Liver (tissue), 9 donors: ENCODE results near the gene RNF212. TPM values are rescaled to one million over a fixed set of nuclear protein-coding genes. Genes with fewer than 3 reads are reported as not detected.

ENCODE experiments used
- DNase-seq: peaks from one replicate; pipeline ENCODE4 v3.0.0-alpha.2; 2017; ENCODE audit warnings: low spot score
- H3K27ac ChIP-seq, 2 donors: one replicate each; pipeline ENCODE4 v1.7.0; 2013; ENCODE audit warnings: inconsistent platforms in 2 of 2, low read length in 2 of 2, control low read depth in 1 of 2, low read depth in 1 of 2, mild to moderate bottlenecking in 1 of 2
- H3K27me3 ChIP-seq, 4 donors: one replicate each; pipeline versions ENCODE4 v1.6.1 to v1.7.0; 2013; ENCODE audit warnings: low read length in 3 of 4, inconsistent platforms in 1 of 4, mild to moderate bottlenecking in 1 of 4, moderate library complexity in 1 of 4; ENCODE audit not compliant: control insufficient read depth in 4 of 4, insufficient read depth in 4 of 4
- H3K36me3 ChIP-seq, 4 donors: one replicate each; pipeline versions ENCODE4 v1.6.1 to v1.7.0; 2013; ENCODE audit warnings: low read length in 3 of 4, mild to moderate bottlenecking in 3 of 4, low read depth in 1 of 4, moderate library complexity in 1 of 4; ENCODE audit not compliant: control insufficient read depth in 4 of 4, insufficient read depth in 3 of 4
- H3K4me1 ChIP-seq, 4 donors: one replicate each; pipeline versions ENCODE4 v1.6.1 to v1.7.0; 2013; ENCODE audit warnings: low read length in 3 of 4, mild to moderate bottlenecking in 3 of 4, moderate library complexity in 1 of 4; ENCODE audit not compliant: control insufficient read depth in 4 of 4, insufficient read depth in 4 of 4
- H3K4me3 ChIP-seq, 3 donors: one replicate each; pipeline versions ENCODE4 v1.6.1 to v1.7.0; 2013; ENCODE audit warnings: low read length in 3 of 3, control low read depth in 1 of 3, low read depth in 1 of 3, mild to moderate bottlenecking in 1 of 3
- H3K9ac ChIP-seq, 2 donors: one replicate each; pipeline ENCODE4 v1.7.0; 2013; ENCODE audit warnings: low read length in 2 of 2, mild to moderate bottlenecking in 2 of 2, moderate library complexity in 2 of 2, control low read depth in 1 of 2, low read depth in 1 of 2
- H3K9me3 ChIP-seq, 4 donors: one replicate each; pipeline versions ENCODE4 v1.6.1 to v1.7.0; 2013; ENCODE audit warnings: low read length in 3 of 4; ENCODE audit not compliant: control insufficient read depth in 4 of 4
- EGR1 ChIP-seq, 2 donors: IDR thresholded peaks; 2 replicates each; pipeline ENCODE4 v1.6.1; 2016 to 2018; ENCODE audit warnings: antibody characterized with exemption in 2 of 2, low read depth in 2 of 2
- FOXA1 ChIP-seq: IDR thresholded peaks from 2 replicates; pipeline ENCODE4 v1.6.1; 2016; ENCODE audit warnings: antibody characterized with exemption
- FOXA2 ChIP-seq: IDR thresholded peaks from 2 replicates; pipeline ENCODE4 v1.6.1; 2016; ENCODE audit warnings: antibody characterized with exemption
- GABPA ChIP-seq, 2 donors: IDR thresholded peaks in 1 of 2; conservative IDR thresholded peaks in 1 of 2; 2 replicates each; pipeline ENCODE4 v1.6.1; 2016; ENCODE audit warnings: antibody characterized with exemption in 2 of 2, mild to moderate bottlenecking in 1 of 2, moderate library complexity in 1 of 2
- HNF4A ChIP-seq, 2 donors: conservative IDR thresholded peaks; 2 replicates each; pipeline ENCODE4 v1.6.1; 2016; ENCODE audit warnings: antibody characterized with exemption in 2 of 2, mild to moderate bottlenecking in 2 of 2
- HNF4G ChIP-seq: IDR thresholded peaks from 2 replicates; pipeline ENCODE4 v1.6.1; 2016; ENCODE audit warnings: antibody characterized with exemption
- JUND ChIP-seq, 2 donors: IDR thresholded peaks; 2 replicates each; pipeline ENCODE4 v1.6.1; 2016; ENCODE audit warnings: antibody characterized with exemption in 2 of 2
- NR2F2 ChIP-seq: IDR thresholded peaks from 2 replicates; pipeline ENCODE4 v1.6.1; 2016; ENCODE audit warnings: antibody characterized with exemption
- RAD21 ChIP-seq, 2 donors: IDR thresholded peaks; 2 replicates each; pipeline ENCODE4 v1.6.1; 2016; ENCODE audit warnings: antibody characterized with exemption in 2 of 2, mild to moderate bottlenecking in 2 of 2
- RXRA ChIP-seq, 2 donors: IDR thresholded peaks; 2 replicates each; pipeline ENCODE4 v1.6.1; 2017 to 2018; ENCODE audit warnings: antibody characterized with exemption in 2 of 2, mild to moderate bottlenecking in 1 of 2
- SP1 ChIP-seq: IDR thresholded peaks from 2 replicates; pipeline ENCODE4 v1.6.1; 2018; ENCODE audit warnings: antibody characterized with exemption, mild to moderate bottlenecking
- TAF1 ChIP-seq: conservative IDR thresholded peaks from 2 replicates; pipeline ENCODE4 v1.6.1; 2016; ENCODE audit warnings: antibody characterized with exemption, mild to moderate bottlenecking
- YY1 ChIP-seq: IDR thresholded peaks from 2 replicates; pipeline ENCODE4 v1.6.1; 2016; ENCODE audit warnings: antibody characterized with exemption, mild to moderate bottlenecking
- WGBS: extraction: QIAGEN DNeasy Blood & Tissue Kit; methylation state at CpG from one replicate; pipeline ENCODE4 v1.1.7; 2013; 5-methylcytosine and 5-hydroxymethylcytosine counted together
- polyA plus RNA-seq, 2 donors: library from polyadenylated mRNA; stranded (reverse) in 1 of 2; unstranded in 1 of 2; fragments of 200-250 nt in 1 of 2; fragments of >200 nt in 1 of 2; fragmentation: Nextera tagmentation in 1 of 2; extraction: Ambion mirVana in 1 of 2; gene quantifications; one replicate each; pipeline versions ENCODE4 v1.2.1 to v1.2.3, GENCODE V29; 2013 to 2015
- total RNA-seq, 2 donors: library from RNA; depleted of rRNA; stranded (reverse); fragments of >200 nt; gene quantifications; one replicate each; pipeline ENCODE4 v1.2.3, GENCODE V29; 2014
- TF ChIP-seq, protein P1 (sequence below): IDR thresholded peaks from 2 replicates; pipeline ENCODE4 v1.6.1; 2016; ENCODE audit warnings: antibody characterized with exemption
- TF ChIP-seq, protein P2 (sequence below): IDR thresholded peaks from 2 replicates; pipeline ENCODE4 v1.6.1; 2016; ENCODE audit warnings: antibody characterized with exemption, mild to moderate bottlenecking
- TF ChIP-seq, protein P3 (sequence below): IDR thresholded peaks from 2 replicates; pipeline ENCODE4 v1.6.1; 2016; ENCODE audit warnings: antibody characterized with exemption
- TF ChIP-seq, protein P4 (sequence below): fragments of 150-350 bp; IDR thresholded peaks from 2 replicates; pipeline ENCODE4 v1.5.1; 2017; ENCODE audit warnings: improper control_type of control experiment, low read depth, low read length; ENCODE audit not compliant: missing input control
- TF ChIP-seq, protein P5 (sequence below): IDR thresholded peaks from 2 replicates; pipeline ENCODE4 v1.6.1; 2016; ENCODE audit warnings: antibody characterized with exemption
- donor health status: healthy.
- donor health status: healthy.
- donor health status: healthy.
- donor health status: healthy.
- donor health status: healthy.

RNF212 gene
- total and polyA plus RNA-seq, 4 donors, result 0.32 to 0.47 (median 0.38) TPM; not detected in 1

DNA sequence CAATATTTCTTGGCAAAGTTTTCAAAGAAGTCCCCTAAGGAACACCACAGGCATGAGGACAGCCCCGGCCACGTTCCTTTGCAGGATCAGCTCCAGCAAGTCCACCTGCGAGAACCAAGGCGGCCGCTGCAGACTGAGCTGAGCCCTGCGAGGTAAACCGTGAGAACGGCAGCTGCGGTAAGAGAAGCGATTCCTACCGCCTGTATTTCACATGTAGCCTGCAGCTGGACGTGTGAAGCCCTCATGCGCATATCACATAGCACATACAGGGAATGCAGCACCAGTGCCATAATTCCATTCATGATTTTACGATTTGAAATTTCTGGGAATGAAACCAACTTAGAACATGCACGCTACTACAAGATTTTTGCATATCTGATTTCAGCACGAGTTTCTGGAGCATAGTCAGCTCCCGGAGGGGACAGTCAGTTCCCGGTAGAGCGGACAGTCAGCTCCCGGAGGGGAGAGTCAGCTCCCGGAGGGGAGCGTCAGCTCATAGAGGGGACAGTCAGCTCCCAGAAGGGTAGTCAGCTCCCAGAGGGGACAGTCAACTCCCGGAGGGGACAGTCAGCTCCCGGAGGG is 60.2 kb downstream of the RNF212 start:
- H3K9me3 ChIP-seq, result no peaks in the 10 kb centered on the region
- H3K4me1 ChIP-seq, result peaks cover 0 to 2% (median 0%) of the 10 kb centered on the region in 4 donors
- no peaks in the 10 kb centered on the region for H3K36me3 ChIP-seq
- H3K9ac ChIP-seq, result no peak overlapping the region
- 62% methylated on average over 24 of the region's 24 CpGs for WGBS
- H3K27me3 ChIP-seq, result peaks cover 0 to 10% (median 5%) of the 10 kb centered on the region in 4 donors
- H3K27ac ChIP-seq, result no peak overlapping the region
- H3K4me3 ChIP-seq, result no peak overlapping the region
- TF ChIP-seq SP1 (no peak), TAF1 (no peak), RXRA (IDR thresholded peaks at IDR 0.05) (no peak), JUND (IDR thresholded peaks at IDR 0.05) (no peak), FOXA1 (no peak), RAD21 (IDR thresholded peaks at IDR 0.05) (no peak), YY1 (no peak), FOXA2 (no peak), NR2F2 (no peak), EGR1 (IDR thresholded peaks at IDR 0.05; ENCODE audit: low read depth in 2 of 2) (no peak), GABPA (IDR thresholded peaks at IDR 0.05 in 1 of 2, conservative IDR thresholded peaks at IDR 0.05 in 1 of 2) (no peak), HNF4A (conservative IDR thresholded peaks at IDR 0.05) (no peak), HNF4G (no peak)
- TF ChIP-seq, protein P1, sequence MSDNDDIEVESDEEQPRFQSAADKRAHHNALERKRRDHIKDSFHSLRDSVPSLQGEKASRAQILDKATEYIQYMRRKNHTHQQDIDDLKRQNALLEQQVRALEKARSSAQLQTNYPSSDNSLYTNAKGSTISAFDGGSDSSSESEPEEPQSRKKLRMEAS, result no peak
- TF ChIP-seq, protein P2, sequence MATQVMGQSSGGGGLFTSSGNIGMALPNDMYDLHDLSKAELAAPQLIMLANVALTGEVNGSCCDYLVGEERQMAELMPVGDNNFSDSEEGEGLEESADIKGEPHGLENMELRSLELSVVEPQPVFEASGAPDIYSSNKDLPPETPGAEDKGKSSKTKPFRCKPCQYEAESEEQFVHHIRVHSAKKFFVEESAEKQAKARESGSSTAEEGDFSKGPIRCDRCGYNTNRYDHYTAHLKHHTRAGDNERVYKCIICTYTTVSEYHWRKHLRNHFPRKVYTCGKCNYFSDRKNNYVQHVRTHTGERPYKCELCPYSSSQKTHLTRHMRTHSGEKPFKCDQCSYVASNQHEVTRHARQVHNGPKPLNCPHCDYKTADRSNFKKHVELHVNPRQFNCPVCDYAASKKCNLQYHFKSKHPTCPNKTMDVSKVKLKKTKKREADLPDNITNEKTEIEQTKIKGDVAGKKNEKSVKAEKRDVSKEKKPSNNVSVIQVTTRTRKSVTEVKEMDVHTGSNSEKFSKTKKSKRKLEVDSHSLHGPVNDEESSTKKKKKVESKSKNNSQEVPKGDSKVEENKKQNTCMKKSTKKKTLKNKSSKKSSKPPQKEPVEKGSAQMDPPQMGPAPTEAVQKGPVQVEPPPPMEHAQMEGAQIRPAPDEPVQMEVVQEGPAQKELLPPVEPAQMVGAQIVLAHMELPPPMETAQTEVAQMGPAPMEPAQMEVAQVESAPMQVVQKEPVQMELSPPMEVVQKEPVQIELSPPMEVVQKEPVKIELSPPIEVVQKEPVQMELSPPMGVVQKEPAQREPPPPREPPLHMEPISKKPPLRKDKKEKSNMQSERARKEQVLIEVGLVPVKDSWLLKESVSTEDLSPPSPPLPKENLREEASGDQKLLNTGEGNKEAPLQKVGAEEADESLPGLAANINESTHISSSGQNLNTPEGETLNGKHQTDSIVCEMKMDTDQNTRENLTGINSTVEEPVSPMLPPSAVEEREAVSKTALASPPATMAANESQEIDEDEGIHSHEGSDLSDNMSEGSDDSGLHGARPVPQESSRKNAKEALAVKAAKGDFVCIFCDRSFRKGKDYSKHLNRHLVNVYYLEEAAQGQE, result no peak
- no peak for DNase-seq

DNA sequence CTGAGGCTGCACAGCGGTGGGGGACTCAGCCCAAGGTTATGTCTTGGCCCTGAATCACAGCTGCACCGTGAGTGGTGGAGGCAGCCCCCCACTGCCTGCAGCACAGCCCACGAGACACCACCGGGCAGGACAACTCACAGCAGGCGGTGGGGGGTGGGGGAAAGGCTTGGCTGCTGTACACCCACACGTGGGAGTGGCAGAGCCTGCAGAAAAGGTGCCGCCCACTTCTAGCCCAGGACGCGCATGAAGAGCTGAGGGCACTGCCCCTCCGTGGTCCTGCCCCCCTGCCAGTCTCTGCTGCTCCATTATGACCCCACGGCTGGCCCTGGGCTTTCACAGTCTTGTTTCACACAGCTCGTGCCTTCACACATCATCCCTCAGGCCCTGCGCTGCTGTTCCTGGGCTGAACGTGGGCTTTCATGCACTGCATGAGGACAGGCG is 61.1 kb downstream of the RNF212 start:
- DNase-seq, result no peak
- Histone ChIP-seq H3K27me3 (peaks cover 0 to 10% (median 5%) of the 10 kb centered on the region in 4 donors), H3K9ac (no peak overlapping the region)

More for the DNA sequence above, 61.1 kb downstream of the RNF212 start:
- Histone ChIP-seq H3K9me3 (no peaks in the 10 kb centered on the region), H3K27ac (no peak overlapping the region), H3K36me3 (no peaks in the 10 kb centered on the region), H3K4me1 (peaks cover 3 to 11% (median 6%) of the 10 kb centered on the region in 4 donors), H3K4me3 (no peak overlapping the region)
- WGBS, result 69% methylated on average over 15 of the region's 15 CpGs
- TF ChIP-seq TAF1 (no peak), SP1 (no peak), YY1 (no peak), FOXA1 (no peak), EGR1 (IDR thresholded peaks at IDR 0.05; ENCODE audit: low read depth in 2 of 2) (no peak), FOXA2 (no peak), HNF4G (no peak), GABPA (IDR thresholded peaks at IDR 0.05 in 1 of 2, conservative IDR thresholded peaks at IDR 0.05 in 1 of 2) (no peak), HNF4A (conservative IDR thresholded peaks at IDR 0.05) (no peak), RXRA (IDR thresholded peaks at IDR 0.05) (no peak), RAD21 (IDR thresholded peaks at IDR 0.05) (no peak), NR2F2 (no peak)
- TF ChIP-seq, protein P3, sequence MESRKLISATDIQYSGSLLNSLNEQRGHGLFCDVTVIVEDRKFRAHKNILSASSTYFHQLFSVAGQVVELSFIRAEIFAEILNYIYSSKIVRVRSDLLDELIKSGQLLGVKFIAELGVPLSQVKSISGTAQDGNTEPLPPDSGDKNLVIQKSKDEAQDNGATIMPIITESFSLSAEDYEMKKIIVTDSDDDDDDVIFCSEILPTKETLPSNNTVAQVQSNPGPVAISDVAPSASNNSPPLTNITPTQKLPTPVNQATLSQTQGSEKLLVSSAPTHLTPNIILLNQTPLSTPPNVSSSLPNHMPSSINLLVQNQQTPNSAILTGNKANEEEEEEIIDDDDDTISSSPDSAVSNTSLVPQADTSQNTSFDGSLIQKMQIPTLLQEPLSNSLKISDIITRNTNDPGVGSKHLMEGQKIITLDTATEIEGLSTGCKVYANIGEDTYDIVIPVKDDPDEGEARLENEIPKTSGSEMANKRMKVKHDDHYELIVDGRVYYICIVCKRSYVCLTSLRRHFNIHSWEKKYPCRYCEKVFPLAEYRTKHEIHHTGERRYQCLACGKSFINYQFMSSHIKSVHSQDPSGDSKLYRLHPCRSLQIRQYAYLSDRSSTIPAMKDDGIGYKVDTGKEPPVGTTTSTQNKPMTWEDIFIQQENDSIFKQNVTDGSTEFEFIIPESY, result no peak
- TF ChIP-seq, protein P4, sequence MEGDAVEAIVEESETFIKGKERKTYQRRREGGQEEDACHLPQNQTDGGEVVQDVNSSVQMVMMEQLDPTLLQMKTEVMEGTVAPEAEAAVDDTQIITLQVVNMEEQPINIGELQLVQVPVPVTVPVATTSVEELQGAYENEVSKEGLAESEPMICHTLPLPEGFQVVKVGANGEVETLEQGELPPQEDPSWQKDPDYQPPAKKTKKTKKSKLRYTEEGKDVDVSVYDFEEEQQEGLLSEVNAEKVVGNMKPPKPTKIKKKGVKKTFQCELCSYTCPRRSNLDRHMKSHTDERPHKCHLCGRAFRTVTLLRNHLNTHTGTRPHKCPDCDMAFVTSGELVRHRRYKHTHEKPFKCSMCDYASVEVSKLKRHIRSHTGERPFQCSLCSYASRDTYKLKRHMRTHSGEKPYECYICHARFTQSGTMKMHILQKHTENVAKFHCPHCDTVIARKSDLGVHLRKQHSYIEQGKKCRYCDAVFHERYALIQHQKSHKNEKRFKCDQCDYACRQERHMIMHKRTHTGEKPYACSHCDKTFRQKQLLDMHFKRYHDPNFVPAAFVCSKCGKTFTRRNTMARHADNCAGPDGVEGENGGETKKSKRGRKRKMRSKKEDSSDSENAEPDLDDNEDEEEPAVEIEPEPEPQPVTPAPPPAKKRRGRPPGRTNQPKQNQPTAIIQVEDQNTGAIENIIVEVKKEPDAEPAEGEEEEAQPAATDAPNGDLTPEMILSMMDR, result no peak
- TF ChIP-seq, protein P2, result no peak
- TF ChIP-seq, protein P1, result no peak
- TF ChIP-seq, protein P5, sequence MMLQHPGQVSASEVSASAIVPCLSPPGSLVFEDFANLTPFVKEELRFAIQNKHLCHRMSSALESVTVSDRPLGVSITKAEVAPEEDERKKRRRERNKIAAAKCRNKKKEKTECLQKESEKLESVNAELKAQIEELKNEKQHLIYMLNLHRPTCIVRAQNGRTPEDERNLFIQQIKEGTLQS, result no peak
